ENCODE measurements around the gene TGFBR2. TPM values are rescaled to one million over a fixed set of nuclear protein-coding genes. Genes with fewer than 3 reads are reported as not detected.

The TGFBR2 gene
- total RNA-seq, 2 experiments from 2014 or later, result 47.3 to 50.5 TPM

GRCh38 chr3:30637310-30638219, 31.2 kb downstream of the TGFBR2 start:
- no peak for DNase-seq

DNA sequence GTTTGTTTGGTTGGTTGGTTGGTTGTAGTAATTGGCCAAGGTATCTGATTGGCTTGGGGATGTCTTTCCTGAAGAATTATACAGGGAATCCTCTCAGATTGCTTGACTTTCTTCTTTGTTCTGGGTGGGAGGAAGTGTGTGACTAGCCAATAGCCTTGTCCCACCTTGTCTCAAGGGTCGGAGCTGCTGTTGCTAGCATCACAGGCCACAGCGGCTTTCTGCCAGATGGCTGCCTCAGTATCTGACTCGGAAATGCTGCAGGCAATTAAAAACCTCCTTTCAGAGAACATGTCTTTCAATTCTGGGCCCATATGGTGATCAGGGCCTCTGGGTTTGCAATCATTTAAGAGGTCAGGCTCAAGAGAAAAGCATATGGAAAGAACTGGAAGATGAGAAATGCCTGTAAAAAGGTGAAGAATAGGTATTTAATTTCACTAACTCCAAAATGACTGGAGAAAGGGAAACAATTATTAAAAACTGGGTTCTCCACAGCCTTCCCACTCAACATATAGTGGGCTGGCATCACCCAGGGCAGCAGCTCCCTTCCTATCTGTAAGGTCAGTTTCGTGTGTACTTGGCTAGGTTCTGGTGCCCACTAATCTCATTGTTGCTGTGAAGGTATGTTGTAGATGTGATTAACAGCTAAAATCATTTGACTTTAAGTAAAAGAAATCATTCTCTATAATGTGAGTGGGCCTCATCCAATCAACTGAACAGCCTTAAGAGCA, 32.4 kb downstream of the TGFBR2 start:
- Mint-ChIP-seq H3K27ac (peak overlapping the region; percentile 96), H3K4me3 (peak overlapping the region; percentile 49), H3K36me3 (peaks cover 33% of the 10 kb centered on the region), H3K9me3 (ENCODE audit: low read depth) (no peaks in the 10 kb centered on the region), H3K4me1 (peaks cover 94% of the 10 kb centered on the region), H3K27me3 (no peaks in the 10 kb centered on the region)
- ATAC-seq, result no peak
- DNase-seq, result peak; percentile 62
- CTCF ChIA-PET, result interaction anchor here (1.0 to 4.2 kb wide), 10 partner anchors 9 to 441 kb away, joined by 3 to 15 read pairs (median 4); partner anchors contain the start of gene TGFBR2

More at GRCh38 chr3:30637310-30638219, 31.2 kb downstream of the TGFBR2 start:
- Mint-ChIP-seq H3K27me3 (no peaks in the 10 kb centered on the region), H3K4me3 (peak overlapping the region; percentile 62), H3K27ac (peak overlapping the region; percentile 96), H3K9me3 (ENCODE audit: low read depth) (no peaks in the 10 kb centered on the region), H3K4me1 (peaks cover 94% of the 10 kb centered on the region), H3K36me3 (peaks cover 37% of the 10 kb centered on the region)
- CTCF ChIA-PET, result interaction anchor here (1.3 to 4.2 kb wide), 3 partner anchors 21 to 439 kb away, joined by 3 to 15 read pairs (median 5); no protein-coding TSS in a partner anchor
- peak; percentile 6 for ATAC-seq

- H3K4me1 Mint-ChIP-seq, result peaks cover 95% of the 10 kb centered on the region
- CTCF ChIA-PET, result interaction anchor here (1.0 to 2.5 kb wide), 8 partner anchors 10 to 33 kb away, joined by 3 to 7 read pairs (median 4); partner anchors contain the start of gene TGFBR2
- H3K9me3 Mint-ChIP-seq (ENCODE audit: low read depth), result no peaks in the 10 kb centered on the region
- DNase-seq (no peak), ATAC-seq (peak; percentile 61)
- H3K36me3 Mint-ChIP-seq, result peaks cover 30% of the 10 kb centered on the region
- H3K4me3 Mint-ChIP-seq, result peak overlapping the region; percentile 27
- peak overlapping the region; percentile 96 for H3K27ac Mint-ChIP-seq
- H3K27me3 Mint-ChIP-seq, result no peaks in the 10 kb centered on the region
Observed at GRCh38 chr3:30639937-30640336, 33.5 kb downstream of the TGFBR2 start.

DNA sequence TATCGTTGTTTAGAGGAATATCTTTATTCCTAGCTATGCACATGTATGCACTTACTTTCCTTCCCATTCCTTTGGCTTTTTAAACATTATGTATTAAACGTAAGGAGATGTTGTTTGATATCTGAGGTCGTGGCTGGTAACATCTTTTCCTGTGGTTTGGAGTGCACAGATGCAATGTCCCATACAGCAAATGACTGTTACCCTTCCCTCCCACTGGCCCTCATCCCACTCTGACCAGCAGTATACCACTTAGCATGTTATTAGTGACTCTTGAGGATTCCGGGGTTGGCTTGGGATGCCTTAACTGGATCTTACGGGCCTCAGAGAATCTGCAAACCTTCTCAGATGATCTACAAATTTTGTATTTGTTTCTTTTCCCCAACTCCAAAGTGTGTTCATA, 34.5 kb downstream of the TGFBR2 start:
- CTCF ChIA-PET, result interaction anchor here (0.9 to 2.5 kb wide), 4 partner anchors 11 to 27 kb away, joined by 3 to 7 read pairs (median 5); no protein-coding TSS in a partner anchor
- Mint-ChIP-seq H3K27me3 (no peaks in the 10 kb centered on the region), H3K4me3 (peak overlapping the region; percentile 6)

GRCh38 chr3:30641416-30642251, 35.2 kb downstream of the TGFBR2 start:
- H3K4me3 Mint-ChIP-seq, result peak overlapping the region; percentile 57
- H3K27ac Mint-ChIP-seq, result peak overlapping the region; percentile 96
- DNase-seq, result no peak
- CTCF ChIA-PET, result interaction anchor here (0.9 to 4.4 kb wide), 7 partner anchors 7 to 28 kb away, joined by 3 to 49 read pairs (median 8); no protein-coding TSS in a partner anchor
- H3K36me3 Mint-ChIP-seq, result peaks cover 35% of the 10 kb centered on the region
- no peaks in the 10 kb centered on the region for H3K27me3 Mint-ChIP-seq
- H3K9me3 Mint-ChIP-seq (ENCODE audit: low read depth), result no peaks in the 10 kb centered on the region
- H3K4me1 Mint-ChIP-seq, result peaks cover 94% of the 10 kb centered on the region
- ATAC-seq, result no peak

More for the DNA sequence above, 34.5 kb downstream of the TGFBR2 start:
- ATAC-seq, result no peak
- Mint-ChIP-seq H3K27ac (peak overlapping the region; percentile 96), H3K36me3 (peaks cover 31% of the 10 kb centered on the region), H3K9me3 (ENCODE audit: low read depth) (no peaks in the 10 kb centered on the region), H3K4me1 (peaks cover 94% of the 10 kb centered on the region)
- no peak for DNase-seq

- Mint-ChIP-seq H3K27ac (peak overlapping the region; percentile 96), H3K4me3 (peak overlapping the region; percentile 62), H3K27me3 (no peaks in the 10 kb centered on the region), H3K4me1 (peaks cover 93% of the 10 kb centered on the region), H3K36me3 (peaks cover 36% of the 10 kb centered on the region), H3K9me3 (ENCODE audit: low read depth) (no peaks in the 10 kb centered on the region)
- CTCF ChIA-PET, result interaction anchor here (1.2 to 4.4 kb wide), 6 partner anchors 9 to 295 kb away, joined by 3 to 49 read pairs (median 10); no protein-coding TSS in a partner anchor
- ATAC-seq, result no peak
- DNase-seq, result no peak
Observed at GRCh38 chr3:30642849-30643361, 36.5 kb downstream of the TGFBR2 start.

DNA sequence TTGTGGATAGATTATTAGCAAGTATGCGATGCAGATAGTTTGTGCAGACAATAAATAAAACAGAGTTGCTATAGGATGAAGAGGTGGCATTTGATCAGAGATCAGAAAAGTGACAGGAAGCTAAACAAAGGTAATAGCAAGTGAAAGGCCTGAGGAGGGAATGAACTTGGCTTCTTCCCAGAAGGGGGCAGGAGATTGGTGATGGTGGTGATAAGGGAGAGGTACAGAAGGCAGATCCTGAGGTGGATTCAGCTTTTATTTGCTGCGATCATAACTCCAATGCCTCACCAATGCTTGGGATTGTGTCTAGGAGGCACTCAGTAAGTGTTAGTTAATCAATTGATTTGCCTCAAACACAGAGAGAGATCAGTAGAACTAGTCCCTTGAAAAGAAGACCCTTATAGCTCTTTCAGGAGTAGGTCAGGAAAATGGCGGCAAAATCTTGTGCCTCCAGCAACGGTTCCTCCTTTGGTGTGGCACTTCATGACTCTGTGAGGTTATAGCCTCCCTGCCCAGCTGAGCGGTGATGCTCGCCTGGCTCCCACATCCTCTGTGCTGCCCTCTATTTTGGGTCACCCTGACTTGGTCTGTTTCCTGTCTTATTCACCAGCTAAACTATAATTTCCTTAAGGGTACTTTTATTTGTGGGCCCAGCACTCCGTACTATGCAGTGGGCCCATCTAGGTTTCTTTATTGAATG, 37.5 kb downstream of the TGFBR2 start:
- ATAC-seq, result peak; percentile 61
- Mint-ChIP-seq H3K27ac (peak overlapping the region; percentile 96), H3K9me3 (ENCODE audit: low read depth) (no peaks in the 10 kb centered on the region), H3K36me3 (peaks cover 45% of the 10 kb centered on the region), H3K4me1 (peaks cover 93% of the 10 kb centered on the region), H3K27me3 (no peaks in the 10 kb centered on the region), H3K4me3 (peak overlapping the region; percentile 62)
- CTCF ChIA-PET, result interaction anchor here (1.1 to 4.4 kb wide), 6 partner anchors 10 to 296 kb away, joined by 3 to 49 read pairs (median 10); no protein-coding TSS in a partner anchor
- DNase-seq, result peak; percentile 90

GRCh38 chr3:30644615-30645014, 38.2 kb downstream of the TGFBR2 start:
- Mint-ChIP-seq H3K4me1 (peaks cover 90% of the 10 kb centered on the region), H3K9me3 (ENCODE audit: low read depth) (no peaks in the 10 kb centered on the region), H3K36me3 (peaks cover 49% of the 10 kb centered on the region), H3K27ac (peak overlapping the region; percentile 96), H3K4me3 (peak overlapping the region; percentile 62), H3K27me3 (no peaks in the 10 kb centered on the region)
- CTCF ChIA-PET, result interaction anchor here (1.1 to 4.4 kb wide), 5 partner anchors 10 to 49 kb away, joined by 3 to 49 read pairs (median 11); no protein-coding TSS in a partner anchor
- DNase-seq, result peak; percentile 82
- peak; percentile 49 for ATAC-seq

GRCh38 chr3:30645077-30645476, 38.7 kb downstream of the TGFBR2 start:
- H3K27me3 Mint-ChIP-seq, result no peaks in the 10 kb centered on the region
- CTCF ChIA-PET, result interaction anchor here (4.4 kb wide), 1 partner anchor 13 kb away, joined by 49 read pairs; no protein-coding TSS in a partner anchor
- ATAC-seq (no peak), DNase-seq (no peak)
- peaks cover 89% of the 10 kb centered on the region for H3K4me1 Mint-ChIP-seq
- H3K27ac Mint-ChIP-seq, result peak overlapping the region; percentile 96
- peaks cover 53% of the 10 kb centered on the region for H3K36me3 Mint-ChIP-seq
- peak overlapping the region; percentile 62 for H3K4me3 Mint-ChIP-seq
- no peaks in the 10 kb centered on the region for H3K9me3 Mint-ChIP-seq (ENCODE audit: low read depth)

DNA sequence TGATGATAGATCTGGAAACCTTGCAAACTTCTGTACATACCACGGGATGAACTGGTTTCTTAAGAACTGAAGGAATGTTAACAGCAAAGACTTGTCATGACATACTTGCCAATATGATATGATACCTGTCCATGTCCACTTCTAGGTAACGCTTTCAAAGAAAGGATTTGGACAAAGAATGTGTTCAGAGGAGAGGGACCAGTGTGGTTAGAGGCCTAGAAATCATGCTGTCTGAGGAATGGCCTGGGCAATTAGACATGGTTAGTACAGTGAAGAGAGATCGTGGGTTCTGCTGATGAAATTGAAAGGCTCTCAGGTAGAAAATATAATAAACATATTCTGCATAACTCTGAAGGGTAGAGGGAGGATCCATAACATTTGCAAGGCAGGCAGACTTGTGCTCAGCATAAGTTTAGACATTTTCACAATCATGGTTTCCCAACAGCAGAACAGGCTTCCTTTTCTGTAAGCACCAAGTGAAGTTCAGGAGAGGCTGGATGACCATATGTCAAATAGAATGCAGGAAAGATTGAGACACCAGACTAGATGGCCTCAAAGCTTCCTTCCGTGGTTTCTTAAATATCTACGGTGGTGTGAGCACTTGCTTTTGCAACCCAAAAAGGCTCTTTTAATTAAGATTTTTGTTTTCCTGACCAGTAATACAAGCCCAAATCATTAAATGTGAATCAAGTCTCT, 39.9 kb downstream of the TGFBR2 start:
- peak overlapping the region; percentile 37 for H3K4me3 Mint-ChIP-seq
- peak overlapping the region; percentile 96 for H3K27ac Mint-ChIP-seq

More for the DNA sequence above, 39.9 kb downstream of the TGFBR2 start:
- H3K36me3 Mint-ChIP-seq, result peaks cover 66% of the 10 kb centered on the region
- no peak for DNase-seq
- CTCF ChIA-PET, result interaction anchor here (0.8 to 1.9 kb wide), 7 partner anchors 9 to 39 kb away, joined by 3 to 7 read pairs (median 4); no protein-coding TSS in a partner anchor
- peaks cover 90% of the 10 kb centered on the region for H3K4me1 Mint-ChIP-seq
- ATAC-seq, result no peak
- H3K9me3 Mint-ChIP-seq (ENCODE audit: low read depth), result no peaks in the 10 kb centered on the region
- H3K27me3 Mint-ChIP-seq, result no peaks in the 10 kb centered on the region
